Neural cell (in vitro differentiated cells): Measurements from ENCODE around the gene DPF1.
"Not testable (repeated sequence)": the region's sequence is repeated elsewhere in the genome, so short reads cannot be mapped to it uniquely, and the experiment has no call there.

Experiments used
- CTCF ChIP-seq: fragments of 450-650 bp; IDR thresholded peaks from 2 replicates; pipeline ENCODE4 v1.5.1; 2014; ENCODE audit warnings: antibody characterized with exemption, mild to moderate bottlenecking, moderate library complexity; ENCODE audit not compliant: poor library complexity, severe bottlenecking
- EP300 ChIP-seq: fragments of 450-650 bp; conservative IDR thresholded peaks from 2 replicates; pipeline ENCODE4 v1.6.1; 2014; ENCODE audit warnings: antibody characterized with exemption, mild to moderate bottlenecking, moderate library complexity; ENCODE audit not compliant: poor library complexity, severe bottlenecking
- EZH2 ChIP-seq: fragments of 200-600, 300-800 bp; shearing (Covaris generic), sonication (generic); IDR thresholded peaks from 2 replicates; pipeline ENCODE4 v1.6.1; 2014; ENCODE audit warnings: antibody characterized with exemption, low read length, borderline replicate concordance, mild to moderate bottlenecking; ENCODE audit not compliant: insufficient read depth, poor library complexity, severe bottlenecking
- MXI1 ChIP-seq: fragments of 450-650 bp; conservative IDR thresholded peaks from 2 replicates; pipeline ENCODE4 v1.6.1; 2014; ENCODE audit warnings: antibody characterized with exemption, mild to moderate bottlenecking; ENCODE audit not compliant: poor library complexity, severe bottlenecking
- POLR2AphosphoS5 ChIP-seq: IDR thresholded peaks from 2 replicates; pipeline ENCODE4 v1.6.1; 2012
- RAD21 ChIP-seq: fragments of 450-650 bp; conservative IDR thresholded peaks from 2 replicates; pipeline ENCODE4 v1.6.1; 2014; ENCODE audit warnings: antibody characterized with exemption, mild to moderate bottlenecking, moderate library complexity
- SMC3 ChIP-seq: fragments of 450-650 bp; conservative IDR thresholded peaks from 2 replicates; pipeline ENCODE4 v1.6.1; 2014; ENCODE audit warnings: antibody characterized with exemption, mild to moderate bottlenecking, moderate library complexity; ENCODE audit not compliant: poor library complexity
- TAF1 ChIP-seq: IDR thresholded peaks from 2 replicates; pipeline ENCODE4 v1.6.1; 2012; ENCODE audit warnings: low read depth
- TF ChIP-seq, protein P1 (sequence below): IDR thresholded peaks from 2 replicates; pipeline ENCODE4 v1.6.1; 2012; ENCODE audit warnings: borderline replicate concordance

DNA sequence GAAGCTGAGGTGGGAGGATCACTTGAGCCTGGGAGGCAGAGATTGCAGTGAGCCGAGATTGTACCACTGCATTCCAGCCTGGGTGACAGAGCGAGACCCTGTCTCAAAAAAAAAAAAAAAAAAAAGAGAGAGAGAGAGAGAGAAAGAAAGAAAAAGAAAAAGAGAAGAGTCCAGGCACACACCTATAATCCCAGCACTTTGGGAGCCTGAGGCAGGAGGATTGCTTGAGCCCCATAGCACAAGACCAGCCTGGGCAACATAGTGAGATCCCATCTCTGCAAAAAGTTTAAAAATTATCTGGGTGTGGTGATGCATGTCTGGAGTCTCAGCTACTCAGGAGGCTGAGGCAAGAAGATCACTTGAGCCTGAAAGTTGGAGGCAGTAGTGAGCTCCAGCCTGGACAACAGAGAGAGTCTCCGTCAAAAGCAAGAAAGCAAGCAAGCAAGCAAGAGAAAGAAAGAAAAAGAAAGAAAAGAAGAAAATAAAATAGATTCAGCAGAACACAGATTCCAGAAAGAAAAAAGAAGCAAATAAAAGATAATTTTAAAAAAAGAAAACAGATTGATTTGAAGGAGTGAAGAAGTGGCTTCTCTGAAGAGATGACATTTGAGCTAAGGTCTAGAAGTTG lies 6.6 kb upstream of the DPF1 start:
- not testable (repeated sequence) for TF ChIP-seq CTCF, EP300, EZH2, SMC3, POLR2AphosphoS5, MXI1, TAF1, RAD21
- TF ChIP-seq, protein P1, sequence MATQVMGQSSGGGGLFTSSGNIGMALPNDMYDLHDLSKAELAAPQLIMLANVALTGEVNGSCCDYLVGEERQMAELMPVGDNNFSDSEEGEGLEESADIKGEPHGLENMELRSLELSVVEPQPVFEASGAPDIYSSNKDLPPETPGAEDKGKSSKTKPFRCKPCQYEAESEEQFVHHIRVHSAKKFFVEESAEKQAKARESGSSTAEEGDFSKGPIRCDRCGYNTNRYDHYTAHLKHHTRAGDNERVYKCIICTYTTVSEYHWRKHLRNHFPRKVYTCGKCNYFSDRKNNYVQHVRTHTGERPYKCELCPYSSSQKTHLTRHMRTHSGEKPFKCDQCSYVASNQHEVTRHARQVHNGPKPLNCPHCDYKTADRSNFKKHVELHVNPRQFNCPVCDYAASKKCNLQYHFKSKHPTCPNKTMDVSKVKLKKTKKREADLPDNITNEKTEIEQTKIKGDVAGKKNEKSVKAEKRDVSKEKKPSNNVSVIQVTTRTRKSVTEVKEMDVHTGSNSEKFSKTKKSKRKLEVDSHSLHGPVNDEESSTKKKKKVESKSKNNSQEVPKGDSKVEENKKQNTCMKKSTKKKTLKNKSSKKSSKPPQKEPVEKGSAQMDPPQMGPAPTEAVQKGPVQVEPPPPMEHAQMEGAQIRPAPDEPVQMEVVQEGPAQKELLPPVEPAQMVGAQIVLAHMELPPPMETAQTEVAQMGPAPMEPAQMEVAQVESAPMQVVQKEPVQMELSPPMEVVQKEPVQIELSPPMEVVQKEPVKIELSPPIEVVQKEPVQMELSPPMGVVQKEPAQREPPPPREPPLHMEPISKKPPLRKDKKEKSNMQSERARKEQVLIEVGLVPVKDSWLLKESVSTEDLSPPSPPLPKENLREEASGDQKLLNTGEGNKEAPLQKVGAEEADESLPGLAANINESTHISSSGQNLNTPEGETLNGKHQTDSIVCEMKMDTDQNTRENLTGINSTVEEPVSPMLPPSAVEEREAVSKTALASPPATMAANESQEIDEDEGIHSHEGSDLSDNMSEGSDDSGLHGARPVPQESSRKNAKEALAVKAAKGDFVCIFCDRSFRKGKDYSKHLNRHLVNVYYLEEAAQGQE = not testable (repeated sequence)
